SH-SY5Y (cell line): Measurements from ENCODE around the gene HTT.

Experiments
- GATA2 ChIP-seq: IDR thresholded peaks from 2 replicates; pipeline ENCODE4 v1.6.1; 2011; ENCODE audit warnings: mild to moderate bottlenecking, low read depth, low read length
- GATA3 ChIP-seq: IDR thresholded peaks from 2 replicates; pipeline ENCODE4 v1.6.1; 2011; ENCODE audit warnings: low read depth, mild to moderate bottlenecking, low read length, moderate library complexity

DNA sequence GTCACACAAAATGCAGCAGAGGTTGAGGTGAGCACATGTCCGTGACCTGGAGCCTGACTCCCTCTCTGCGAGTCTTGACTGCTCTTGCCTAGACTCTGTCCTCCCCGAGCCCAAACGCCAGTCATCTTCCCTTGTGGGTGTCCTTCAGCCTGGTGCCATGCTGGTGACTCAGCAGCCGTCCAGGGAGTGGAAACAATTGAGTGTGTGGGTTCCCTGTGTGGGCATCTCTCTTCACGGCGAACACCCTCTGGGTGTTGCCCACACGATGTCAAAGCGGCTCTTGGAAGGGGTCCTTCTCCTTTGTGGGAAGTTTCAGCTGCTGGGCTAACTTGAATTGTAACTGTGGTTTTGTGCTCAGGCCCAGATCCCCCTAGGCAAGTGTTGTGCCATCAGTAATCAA, 157.0 kb downstream of the HTT start:
- TF ChIP-seq GATA2 = no peak
- TF ChIP-seq GATA3 = no peak
